ENCODE measurements around the gene APOE. TPM values are rescaled to one million over a fixed set of nuclear protein-coding genes. Genes with fewer than 3 reads are reported as not detected.

Gene APOE
- total RNA-seq, 1 donor from 2014 or later: 151 TPM

DNA sequence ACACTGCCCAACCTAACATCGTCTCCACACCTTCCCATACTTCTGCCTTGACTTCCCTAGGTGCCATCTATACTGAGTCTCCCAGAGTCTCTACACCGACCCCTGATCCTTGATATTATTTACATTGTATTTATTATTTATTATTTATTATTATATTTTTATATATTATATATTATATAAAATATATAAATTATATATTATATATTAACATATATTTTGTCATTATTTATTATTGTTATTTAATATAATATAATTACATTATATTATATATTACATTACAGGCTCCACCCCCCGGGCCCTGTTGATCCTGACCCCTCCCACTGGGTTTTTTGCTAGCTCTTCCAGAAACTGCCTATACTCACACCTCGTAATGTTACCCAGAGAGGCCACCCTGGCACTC, 32.9 kb upstream of the APOE start:
- DNase-seq (ENCODE audit: extremely low spot score, unreplicated experiment): no peak
- Mint-ChIP-seq H3K9me3 (ENCODE audit: unreplicated experiment) (no peaks in the 10 kb centered on the region), H3K36me3 (ENCODE audit: unreplicated experiment) (peaks cover 51% of the 10 kb centered on the region), H3K27me3 (ENCODE audit: unreplicated experiment) (no peaks in the 10 kb centered on the region), H3K27ac (ENCODE audit: unreplicated experiment) (no peak overlapping the region), H3K4me1 (ENCODE audit: unreplicated experiment) (peaks cover 37% of the 10 kb centered on the region), H3K4me3 (ENCODE audit: unreplicated experiment) (no peak overlapping the region)
- TF ChIP-seq, protein P1, sequence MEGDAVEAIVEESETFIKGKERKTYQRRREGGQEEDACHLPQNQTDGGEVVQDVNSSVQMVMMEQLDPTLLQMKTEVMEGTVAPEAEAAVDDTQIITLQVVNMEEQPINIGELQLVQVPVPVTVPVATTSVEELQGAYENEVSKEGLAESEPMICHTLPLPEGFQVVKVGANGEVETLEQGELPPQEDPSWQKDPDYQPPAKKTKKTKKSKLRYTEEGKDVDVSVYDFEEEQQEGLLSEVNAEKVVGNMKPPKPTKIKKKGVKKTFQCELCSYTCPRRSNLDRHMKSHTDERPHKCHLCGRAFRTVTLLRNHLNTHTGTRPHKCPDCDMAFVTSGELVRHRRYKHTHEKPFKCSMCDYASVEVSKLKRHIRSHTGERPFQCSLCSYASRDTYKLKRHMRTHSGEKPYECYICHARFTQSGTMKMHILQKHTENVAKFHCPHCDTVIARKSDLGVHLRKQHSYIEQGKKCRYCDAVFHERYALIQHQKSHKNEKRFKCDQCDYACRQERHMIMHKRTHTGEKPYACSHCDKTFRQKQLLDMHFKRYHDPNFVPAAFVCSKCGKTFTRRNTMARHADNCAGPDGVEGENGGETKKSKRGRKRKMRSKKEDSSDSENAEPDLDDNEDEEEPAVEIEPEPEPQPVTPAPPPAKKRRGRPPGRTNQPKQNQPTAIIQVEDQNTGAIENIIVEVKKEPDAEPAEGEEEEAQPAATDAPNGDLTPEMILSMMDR (IDR thresholded peaks at IDR 0.05): no peak

DNA sequence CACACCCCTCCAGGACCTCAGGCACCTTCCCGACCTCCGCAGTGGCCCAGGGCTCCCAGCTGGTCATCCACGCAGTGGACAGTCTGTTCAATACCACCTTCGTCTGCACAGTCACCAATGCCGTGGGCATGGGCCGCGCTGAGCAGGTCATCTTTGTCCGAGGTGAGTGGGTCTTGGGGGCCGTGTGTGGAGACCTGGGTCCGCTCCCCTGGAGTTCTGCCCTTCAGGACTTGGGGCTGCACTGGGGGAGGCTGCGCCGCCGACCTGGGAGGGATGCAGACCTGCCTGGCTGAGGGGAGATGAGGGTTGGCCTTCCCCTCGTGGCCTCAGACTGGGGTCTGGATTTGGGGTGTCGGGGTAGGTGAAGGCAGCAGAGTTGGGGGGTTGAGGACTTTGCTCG, 31.3 kb upstream of the APOE start:
- Mint-ChIP-seq H3K27me3 (ENCODE audit: unreplicated experiment) (no peaks in the 10 kb centered on the region), H3K36me3 (ENCODE audit: unreplicated experiment) (peaks cover 45% of the 10 kb centered on the region), H3K4me3 (ENCODE audit: unreplicated experiment) (no peak overlapping the region), H3K4me1 (ENCODE audit: unreplicated experiment) (peaks cover 24% of the 10 kb centered on the region), H3K9me3 (ENCODE audit: unreplicated experiment) (no peaks in the 10 kb centered on the region), H3K27ac (ENCODE audit: unreplicated experiment) (no peak overlapping the region)
- TF ChIP-seq, protein P1 (IDR thresholded peaks at IDR 0.05): no peak
- no peak for DNase-seq (ENCODE audit: extremely low spot score, unreplicated experiment)

DNA sequence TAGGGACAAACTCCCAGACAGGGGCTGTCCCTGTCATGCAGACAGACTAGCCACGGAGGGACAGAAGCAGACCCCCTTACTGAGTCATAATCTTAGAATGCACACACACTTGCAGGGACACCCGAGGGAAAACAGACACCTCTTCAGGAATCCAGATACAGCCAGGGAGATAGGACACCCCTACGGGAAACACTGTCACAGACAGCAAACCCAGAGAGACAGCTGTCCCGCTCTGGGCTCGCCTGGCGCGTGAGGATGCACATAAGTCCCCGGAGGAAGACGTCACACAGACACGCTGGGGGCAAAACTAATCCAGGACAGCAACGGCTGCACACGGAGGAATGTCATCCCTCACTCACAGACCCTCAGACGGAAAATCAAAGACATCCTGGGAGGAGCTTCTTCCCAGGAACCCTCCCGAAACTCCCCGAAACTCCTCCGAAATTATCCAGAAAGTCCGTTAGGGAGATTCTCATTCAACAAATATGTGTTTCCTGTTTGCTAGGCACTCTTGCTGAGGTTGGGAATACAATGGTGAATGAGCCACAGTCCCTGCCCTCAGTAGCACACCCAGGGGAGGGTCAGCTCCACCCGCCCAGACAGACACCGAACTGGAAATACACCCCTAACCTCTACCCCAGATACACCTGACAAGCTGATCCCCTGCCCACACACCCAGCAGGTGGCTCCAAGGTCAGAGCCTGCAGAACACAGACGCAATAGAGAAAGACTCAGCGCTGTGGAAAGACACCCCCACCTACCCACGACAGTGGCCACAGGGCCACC, 29.7 kb upstream of the APOE start:
- Mint-ChIP-seq H3K36me3 (ENCODE audit: unreplicated experiment) (peaks cover 39% of the 10 kb centered on the region), H3K27ac (ENCODE audit: unreplicated experiment) (peak overlapping the region; percentile 38), H3K27me3 (ENCODE audit: unreplicated experiment) (no peaks in the 10 kb centered on the region), H3K9me3 (ENCODE audit: unreplicated experiment) (no peaks in the 10 kb centered on the region), H3K4me3 (ENCODE audit: unreplicated experiment) (no peak overlapping the region), H3K4me1 (ENCODE audit: unreplicated experiment) (peaks cover 22% of the 10 kb centered on the region)
- DNase-seq (ENCODE audit: extremely low spot score, unreplicated experiment): no peak
- TF ChIP-seq, protein P1 (IDR thresholded peaks at IDR 0.05): no peak

DNA sequence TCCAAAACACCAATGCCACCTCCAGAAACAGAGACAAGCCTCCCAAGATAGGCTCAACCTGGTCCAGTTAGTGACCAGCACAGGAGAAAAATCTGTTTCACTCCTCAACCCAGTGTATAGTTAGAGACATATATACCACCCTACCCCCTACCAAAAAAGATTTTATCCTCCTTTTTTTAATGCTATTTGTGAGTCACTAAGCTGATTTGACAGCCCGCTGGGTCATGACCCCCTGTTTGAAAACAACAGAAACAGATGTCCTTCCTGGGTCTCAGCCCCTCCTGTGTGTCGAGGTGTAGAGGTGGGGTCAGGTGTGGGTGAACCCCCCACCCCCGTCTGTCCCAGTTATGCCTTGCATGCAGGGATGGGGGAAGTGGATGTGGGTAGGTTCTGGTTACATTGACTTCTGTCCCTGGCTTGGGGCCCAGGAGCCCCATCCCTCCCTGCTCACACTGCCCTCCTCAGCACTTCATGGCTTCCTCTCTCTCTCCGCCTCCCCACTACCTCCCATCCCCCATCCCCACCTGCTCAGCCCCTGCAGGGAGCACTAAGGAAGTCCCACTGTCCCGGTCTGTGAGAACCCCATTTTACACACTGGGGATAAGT, 28.6 kb upstream of the APOE start:
- H3K27me3 Mint-ChIP-seq (ENCODE audit: unreplicated experiment): no peaks in the 10 kb centered on the region
- peaks cover 25% of the 10 kb centered on the region for H3K4me1 Mint-ChIP-seq (ENCODE audit: unreplicated experiment)
- H3K9me3 Mint-ChIP-seq (ENCODE audit: unreplicated experiment): no peaks in the 10 kb centered on the region
- no peak overlapping the region for H3K27ac Mint-ChIP-seq (ENCODE audit: unreplicated experiment)
- DNase-seq (ENCODE audit: extremely low spot score, unreplicated experiment): no peak
- H3K4me3 Mint-ChIP-seq (ENCODE audit: unreplicated experiment): no peak overlapping the region
- TF ChIP-seq, protein P1 (IDR thresholded peaks at IDR 0.05): no peak
- peaks cover 37% of the 10 kb centered on the region for H3K36me3 Mint-ChIP-seq (ENCODE audit: unreplicated experiment)

DNA sequence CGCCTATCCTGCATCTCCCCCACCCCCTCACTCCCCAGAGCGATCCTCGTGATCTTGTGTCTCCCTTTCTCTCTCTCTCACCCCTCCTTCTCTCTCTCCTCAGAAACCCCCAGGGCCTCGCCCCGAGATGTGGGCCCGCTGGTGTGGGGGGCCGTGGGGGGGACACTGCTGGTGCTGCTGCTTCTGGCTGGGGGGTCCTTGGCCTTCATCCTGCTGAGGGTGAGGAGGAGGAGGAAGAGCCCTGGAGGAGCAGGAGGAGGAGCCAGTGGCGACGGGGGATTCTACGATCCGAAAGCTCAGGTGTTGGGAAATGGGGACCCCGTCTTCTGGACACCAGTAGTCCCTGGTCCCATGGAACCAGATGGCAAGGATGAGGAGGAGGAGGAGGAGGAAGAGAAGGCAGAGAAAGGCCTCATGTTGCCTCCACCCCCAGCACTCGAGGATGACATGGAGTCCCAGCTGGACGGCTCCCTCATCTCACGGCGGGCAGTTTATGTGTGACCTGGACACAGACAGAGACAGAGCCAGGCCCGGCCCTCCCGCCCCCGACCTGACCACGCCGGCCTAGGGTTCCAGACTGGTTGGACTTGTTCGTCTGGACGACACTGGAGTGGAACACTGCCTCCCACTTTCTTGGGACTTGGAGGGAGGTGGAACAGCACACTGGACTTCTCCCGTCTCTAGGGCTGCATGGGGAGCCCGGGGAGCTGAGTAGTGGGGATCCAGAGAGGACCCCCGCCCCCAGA, 27.3 kb upstream of the APOE start:
- Mint-ChIP-seq H3K36me3 (ENCODE audit: unreplicated experiment) (peaks cover 26% of the 10 kb centered on the region), H3K27ac (ENCODE audit: unreplicated experiment) (peak overlapping the region; percentile 23), H3K9me3 (ENCODE audit: unreplicated experiment) (no peaks in the 10 kb centered on the region), H3K27me3 (ENCODE audit: unreplicated experiment) (no peaks in the 10 kb centered on the region), H3K4me3 (ENCODE audit: unreplicated experiment) (no peak overlapping the region), H3K4me1 (ENCODE audit: unreplicated experiment) (peaks cover 28% of the 10 kb centered on the region)
- TF ChIP-seq, protein P1 (IDR thresholded peaks at IDR 0.05): no peak
- no peak for DNase-seq (ENCODE audit: extremely low spot score, unreplicated experiment)
